GM18505 (cell line): ENCODE data around the gene DGLUCY.

Experiments
- ATAC-seq: cut with Tn5 transposase; IDR thresholded peaks from one replicate; pipeline ENCODE4 v1.9.1; 2021; ENCODE audit not compliant: unreplicated experiment
- POLR2A ChIP-seq: IDR thresholded peaks from 4 replicates; pipeline ENCODE4 v1.6.1; 2011; ENCODE audit warnings: borderline replicate concordance; ENCODE audit not compliant: insufficient read depth, insufficient read length; ENCODE audit errors: extremely low read depth

The DGLUCY gene

GRCh38 chr14:91128699-91129098 lies 14.8 kb downstream of the DGLUCY start:
- TF ChIP-seq POLR2A, result no peak
- ATAC-seq, result no peak

DNA sequence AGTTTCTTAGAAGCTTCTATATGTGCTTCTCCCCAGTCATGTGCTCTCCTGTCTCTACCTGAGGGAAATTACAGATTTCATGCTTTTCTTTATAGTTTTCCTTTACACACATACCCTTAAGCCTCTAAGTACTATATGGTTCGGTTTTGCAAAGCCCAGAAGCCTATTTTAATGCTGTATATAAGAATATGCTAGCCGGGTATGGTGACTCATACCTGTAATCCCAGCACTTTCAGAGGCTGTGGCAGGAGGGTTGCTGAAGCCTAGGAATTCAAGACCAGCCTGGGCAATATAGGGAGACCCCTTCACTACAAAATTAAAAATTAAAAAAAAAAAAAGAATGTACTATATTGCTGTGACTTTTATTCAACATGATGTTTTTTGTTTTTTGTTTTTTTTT lies 15.4 kb downstream of the DGLUCY start:
- ATAC-seq, result no peak
- TF ChIP-seq POLR2A, result no peak

DNA sequence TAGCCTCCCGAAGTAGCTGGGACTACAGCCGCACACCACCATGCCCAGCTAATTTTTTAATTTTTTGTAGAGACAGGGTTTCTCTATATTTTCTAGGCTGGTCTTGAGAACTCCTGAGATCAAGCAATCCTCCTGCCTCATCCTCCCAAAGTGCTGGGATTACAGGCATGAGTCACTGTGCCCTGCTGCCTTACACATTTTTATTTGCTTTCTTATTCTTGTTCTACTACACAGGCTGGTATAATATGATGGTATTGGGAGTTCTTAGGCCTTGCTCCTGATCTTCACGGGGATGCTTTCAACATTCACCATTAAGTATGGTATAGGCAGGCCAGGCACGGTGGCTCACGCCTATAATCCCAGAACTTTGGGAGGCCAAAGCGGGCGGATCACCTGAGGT lies 21.2 kb downstream of the DGLUCY start:
- no peak for ATAC-seq
- no peak for TF ChIP-seq POLR2A

- TF ChIP-seq POLR2A, result no peak
- no peak for ATAC-seq
Measured at GRCh38 chr14:91138511-91139359, 24.9 kb downstream of the DGLUCY start.

GRCh38 chr14:91139776-91140175 lies 25.9 kb downstream of the DGLUCY start:
- no peak for TF ChIP-seq POLR2A
- ATAC-seq, result no peak

DNA sequence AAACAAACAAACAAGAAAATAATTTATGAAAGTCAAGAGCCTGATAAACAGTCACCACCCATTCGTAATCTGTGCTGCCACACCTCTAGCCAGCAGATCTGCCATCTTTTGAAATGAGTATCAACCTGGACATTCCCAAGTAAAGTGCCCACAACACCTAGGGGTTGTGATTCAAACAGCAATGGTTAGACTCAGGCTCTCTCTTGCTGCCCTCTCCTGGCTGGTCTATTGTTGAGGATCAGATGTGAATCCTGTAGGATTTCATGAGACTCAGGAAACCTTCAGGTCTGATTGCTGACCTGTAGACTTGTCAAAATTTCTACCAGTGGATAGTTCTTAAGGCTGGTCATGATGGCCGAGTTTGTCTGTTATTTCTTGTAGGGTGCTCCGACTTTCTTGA lies 26.8 kb downstream of the DGLUCY start:
- no peak for TF ChIP-seq POLR2A
- no peak for ATAC-seq

- TF ChIP-seq POLR2A, result no peak
- peak; percentile 77 for ATAC-seq
Measured at GRCh38 chr14:91142214-91142668, 28.4 kb downstream of the DGLUCY start.

GRCh38 chr14:91143862-91144261 lies 30.0 kb downstream of the DGLUCY start:
- ATAC-seq, result no peak
- no peak for TF ChIP-seq POLR2A

- no peak for ATAC-seq
- no peak for TF ChIP-seq POLR2A
Measured at GRCh38 chr14:91144425-91145145, 30.7 kb downstream of the DGLUCY start.

GRCh38 chr14:91145391-91146160 lies 31.7 kb downstream of the DGLUCY start:
- no peak for TF ChIP-seq POLR2A
- no peak for ATAC-seq

DNA sequence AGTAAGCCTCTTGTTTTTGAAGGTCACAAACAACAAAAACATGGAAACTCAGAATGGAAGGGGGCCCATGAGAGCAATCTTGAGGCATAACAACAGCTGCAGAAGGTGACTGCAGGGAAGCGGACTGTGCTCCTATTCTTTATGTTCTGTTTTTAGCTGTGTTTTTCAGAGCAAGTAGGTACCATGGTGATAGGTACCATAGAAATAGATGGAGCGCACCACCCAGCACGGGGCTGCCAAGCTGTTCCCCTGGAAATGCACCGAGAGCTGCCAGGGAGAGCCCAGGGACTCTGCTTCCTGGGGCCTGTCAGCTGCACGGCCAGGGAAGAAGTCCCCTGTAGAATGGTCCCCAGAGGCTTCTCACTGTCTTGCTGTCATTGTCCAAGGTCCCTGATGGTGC lies 32.8 kb downstream of the DGLUCY start:
- ATAC-seq, result no peak
- no peak for TF ChIP-seq POLR2A

GRCh38 chr14:91149462-91149861 lies 35.6 kb downstream of the DGLUCY start:
- TF ChIP-seq POLR2A, result no peak
- no peak for ATAC-seq

GRCh38 chr14:91152499-91152898 lies 38.6 kb downstream of the DGLUCY start:
- no peak for ATAC-seq
- TF ChIP-seq POLR2A, result no peak

- ATAC-seq, result no peak
- no peak for TF ChIP-seq POLR2A
Measured at GRCh38 chr14:91153360-91153759, 39.5 kb downstream of the DGLUCY start.
